VCaP (cell line): Measurements from ENCODE around the gene NAP1L1.
A peak's percentile ranks its signal among the peaks of the same experiment; 100 is the strongest.

Experiments used
- H3K27ac ChIP-seq: fragments of 450-650 bp; 2 replicates; pipeline ENCODE4 v1.5.1; 2017
- TF ChIP-seq, protein P1 (sequence below): fragments of 450-650 bp; conservative IDR thresholded peaks from 2 replicates; pipeline ENCODE4 v1.5.1; 2017; ENCODE audit warnings: mild to moderate bottlenecking, moderate library complexity

Gene NAP1L1

DNA sequence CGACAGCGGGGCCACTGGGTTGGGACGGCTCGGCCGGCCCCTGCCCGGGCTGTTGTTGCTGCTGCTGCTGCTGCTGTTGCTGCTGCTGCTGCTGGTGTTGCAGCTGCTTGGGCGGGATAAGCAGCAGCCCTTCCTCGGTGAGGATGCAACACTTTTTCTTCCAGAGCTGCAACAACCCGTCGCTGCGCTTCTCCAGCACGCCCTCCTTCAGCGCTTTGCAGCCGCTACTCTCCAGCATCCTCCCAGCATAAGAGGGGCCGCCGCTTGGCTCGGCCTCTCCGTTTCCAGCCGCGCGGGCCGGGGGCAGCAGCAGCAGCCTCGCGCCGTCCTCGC is 53.4 kb downstream of the NAP1L1 start:
- TF ChIP-seq, protein P1, sequence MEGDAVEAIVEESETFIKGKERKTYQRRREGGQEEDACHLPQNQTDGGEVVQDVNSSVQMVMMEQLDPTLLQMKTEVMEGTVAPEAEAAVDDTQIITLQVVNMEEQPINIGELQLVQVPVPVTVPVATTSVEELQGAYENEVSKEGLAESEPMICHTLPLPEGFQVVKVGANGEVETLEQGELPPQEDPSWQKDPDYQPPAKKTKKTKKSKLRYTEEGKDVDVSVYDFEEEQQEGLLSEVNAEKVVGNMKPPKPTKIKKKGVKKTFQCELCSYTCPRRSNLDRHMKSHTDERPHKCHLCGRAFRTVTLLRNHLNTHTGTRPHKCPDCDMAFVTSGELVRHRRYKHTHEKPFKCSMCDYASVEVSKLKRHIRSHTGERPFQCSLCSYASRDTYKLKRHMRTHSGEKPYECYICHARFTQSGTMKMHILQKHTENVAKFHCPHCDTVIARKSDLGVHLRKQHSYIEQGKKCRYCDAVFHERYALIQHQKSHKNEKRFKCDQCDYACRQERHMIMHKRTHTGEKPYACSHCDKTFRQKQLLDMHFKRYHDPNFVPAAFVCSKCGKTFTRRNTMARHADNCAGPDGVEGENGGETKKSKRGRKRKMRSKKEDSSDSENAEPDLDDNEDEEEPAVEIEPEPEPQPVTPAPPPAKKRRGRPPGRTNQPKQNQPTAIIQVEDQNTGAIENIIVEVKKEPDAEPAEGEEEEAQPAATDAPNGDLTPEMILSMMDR = no peak
- peak overlapping the region; percentile 83 for H3K27ac ChIP-seq

DNA sequence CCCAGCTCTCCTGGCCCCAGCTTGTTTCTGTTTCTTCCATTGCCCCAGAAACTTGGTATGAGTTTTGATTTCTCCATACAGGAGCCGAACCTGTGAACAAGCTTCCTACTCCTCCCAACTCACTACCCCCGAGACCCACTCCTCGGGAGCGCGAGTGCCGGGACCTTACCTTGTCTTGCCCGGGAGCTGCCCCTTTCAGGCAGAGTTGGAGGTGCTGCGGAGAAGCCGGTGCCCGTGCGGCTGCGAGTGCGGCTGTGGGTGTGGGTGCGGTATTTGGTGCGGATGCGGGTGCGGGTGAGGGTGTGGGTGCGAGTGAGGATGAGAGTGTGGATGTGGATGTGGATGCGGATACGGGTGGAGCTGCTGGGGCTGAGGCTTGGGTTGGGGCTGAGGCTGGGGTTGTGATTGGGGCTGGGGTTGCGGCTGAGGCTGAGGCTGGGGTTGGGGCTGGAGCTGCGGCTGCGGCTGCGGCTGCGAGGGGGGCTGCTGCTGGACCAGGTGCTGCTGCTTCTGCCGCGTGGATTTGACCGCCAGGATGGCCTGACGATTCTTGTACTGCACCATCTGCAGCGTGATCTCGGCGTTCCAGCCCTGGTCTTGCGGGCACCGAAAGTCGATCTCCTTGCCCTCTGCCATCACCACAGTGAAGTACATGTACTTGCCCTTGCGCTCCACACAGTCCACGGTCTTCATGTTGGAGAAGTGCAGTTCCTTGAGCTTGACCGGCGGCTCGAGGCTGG is 54.0 kb downstream of the NAP1L1 start:
- TF ChIP-seq, protein P1 = no peak
- peak overlapping the region; percentile 83 for H3K27ac ChIP-seq

DNA sequence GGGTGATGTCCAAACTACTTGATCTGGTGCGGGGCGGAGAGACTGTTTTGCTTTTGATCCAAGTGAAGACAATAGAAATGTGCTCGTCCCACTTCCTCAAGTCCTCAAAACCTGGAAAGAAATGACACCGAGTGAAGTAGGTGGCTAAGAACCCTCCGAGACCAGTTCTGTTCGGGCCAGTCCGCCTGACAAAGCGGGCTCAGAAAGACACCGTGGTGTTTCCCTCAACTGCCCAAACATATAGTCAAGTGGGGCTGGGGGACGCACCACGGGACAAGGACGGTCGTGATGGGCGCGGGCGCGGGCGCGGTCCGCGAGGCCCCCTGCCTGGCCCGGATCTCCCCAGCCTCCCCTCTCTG is 54.5 kb downstream of the NAP1L1 start:
- TF ChIP-seq, protein P1 = no peak
- H3K27ac ChIP-seq = no peak overlapping the region

DNA sequence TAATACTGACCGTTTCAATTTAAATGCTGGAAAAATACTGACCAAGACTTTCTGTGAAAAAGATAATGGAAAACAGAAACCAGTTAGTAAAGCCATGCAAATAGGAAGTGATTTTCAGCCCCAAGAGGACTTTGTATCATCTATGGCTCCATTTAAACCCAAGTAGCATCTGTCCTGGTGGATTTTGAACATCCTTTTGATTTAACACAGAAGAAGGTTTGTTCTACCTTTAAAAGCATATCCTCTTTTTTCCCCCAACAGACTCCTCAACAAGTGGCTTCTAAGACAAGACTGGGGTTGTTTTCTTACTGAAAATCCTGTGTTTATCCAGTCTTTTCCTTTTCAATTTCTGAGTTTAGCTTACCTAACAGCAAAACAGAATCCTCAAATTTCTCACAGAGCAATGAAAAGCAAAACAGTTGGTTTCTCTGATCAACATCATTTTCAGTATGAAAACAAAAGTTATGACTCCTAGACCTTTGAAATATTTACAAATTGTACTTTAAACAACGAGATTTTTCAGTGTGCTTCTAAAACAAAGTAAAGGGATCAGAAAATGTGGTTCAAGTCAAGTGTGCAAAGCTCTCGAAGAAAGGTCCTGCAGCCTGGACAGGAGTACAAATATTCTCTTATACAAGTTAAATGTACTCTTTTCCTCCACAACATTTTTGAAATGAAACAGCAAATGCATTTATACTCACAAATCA is 55.8 kb downstream of the NAP1L1 start:
- TF ChIP-seq, protein P1 = no peak
- no peak overlapping the region for H3K27ac ChIP-seq

DNA sequence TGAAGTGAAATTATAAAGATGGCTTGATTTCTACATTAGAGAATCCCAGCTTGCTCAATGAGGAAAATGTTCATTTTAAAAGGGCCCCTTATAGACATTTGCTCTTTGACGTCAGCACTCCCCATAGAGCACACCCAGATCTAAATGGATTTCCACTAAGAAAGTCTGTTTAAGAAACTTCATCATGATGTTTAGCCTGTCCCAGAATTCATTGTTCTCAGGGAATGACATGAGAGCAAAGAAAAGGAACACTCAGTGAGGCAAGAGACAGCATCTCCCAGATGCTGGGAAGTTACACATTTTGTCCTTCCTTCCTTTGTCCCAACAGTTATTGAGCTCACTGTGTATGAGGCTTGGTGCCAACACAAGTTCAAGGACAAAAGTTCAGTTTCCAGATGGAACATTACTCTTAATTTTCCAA is 57.8 kb downstream of the NAP1L1 start:
- H3K27ac ChIP-seq = no peak overlapping the region
- TF ChIP-seq, protein P1 = no peak

DNA sequence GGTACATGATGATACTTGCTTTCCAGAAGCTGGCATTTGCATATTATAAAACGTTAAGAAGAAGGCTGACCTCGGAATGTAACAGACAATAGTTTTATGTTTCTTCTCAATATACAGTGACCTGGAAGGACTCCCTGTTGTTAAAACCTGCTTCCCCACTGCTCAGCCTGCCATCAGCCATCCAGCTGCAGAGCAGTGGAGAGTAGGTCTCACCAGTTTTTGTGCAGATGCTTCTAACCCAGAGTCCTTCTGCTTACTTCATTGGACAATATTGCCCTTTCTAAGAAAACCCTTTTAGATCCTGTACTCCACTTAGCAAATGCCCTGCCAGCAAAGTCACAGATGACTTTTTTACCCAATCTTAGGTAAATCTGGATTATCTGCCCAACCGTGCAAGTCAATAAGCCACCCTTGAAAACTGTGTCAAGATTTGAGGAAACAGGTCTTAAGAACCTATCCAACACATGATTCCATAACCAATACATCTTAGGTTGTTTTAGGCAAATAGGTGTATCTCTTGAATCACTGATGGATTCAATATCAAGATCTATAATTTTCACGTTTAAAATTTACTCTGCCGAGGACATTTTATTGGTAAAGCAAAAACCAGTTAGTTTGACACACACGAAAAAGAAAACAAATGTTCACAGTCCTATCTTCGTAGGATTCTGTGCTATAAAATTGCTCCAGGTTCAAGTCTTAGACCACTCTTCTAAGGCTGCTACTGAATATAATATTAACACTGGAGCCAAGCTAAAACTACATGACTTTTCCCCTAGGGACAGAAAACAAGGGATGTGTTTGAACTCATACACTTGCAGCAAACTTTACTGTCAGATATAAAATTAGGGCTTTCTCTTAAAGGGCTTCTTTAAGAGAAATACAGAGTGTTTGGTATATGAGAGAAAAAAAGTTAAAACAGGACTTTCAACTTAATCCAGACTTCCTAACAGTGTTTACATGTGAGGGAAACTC is 58.6 kb downstream of the NAP1L1 start:
- no peak overlapping the region for H3K27ac ChIP-seq
- TF ChIP-seq, protein P1 = no peak
